ENCODE measurements around the gene SLC50A1.
"Not testable (repeated sequence)": the region's sequence is repeated elsewhere in the genome, so short reads cannot be mapped to it uniquely, and the experiment has no call there.

The SLC50A1 gene

GRCh38 chr1:155116113-155116764 lies 19.4 kb upstream of the SLC50A1 start:
- no peak for DNase-seq (ENCODE audit: low spot score)
- FAIRE-seq = no peak

- DNase-seq (ENCODE audit: low spot score) (no peak), FAIRE-seq (no peak)
Measured at GRCh38 chr1:155117610-155118009, 18.0 kb upstream of the SLC50A1 start.

GRCh38 chr1:155118090-155118489 lies 17.6 kb upstream of the SLC50A1 start:
- FAIRE-seq; DNase-seq (ENCODE audit: low spot score): not testable (repeated sequence)

- no peak for DNase-seq (ENCODE audit: low spot score)
- no peak for FAIRE-seq
Measured at GRCh38 chr1:155120253-155120652, 15.4 kb upstream of the SLC50A1 start.

- FAIRE-seq (no peak), DNase-seq (ENCODE audit: low spot score) (no peak)
Measured at GRCh38 chr1:155121249-155121648, 14.4 kb upstream of the SLC50A1 start.

- DNase-seq (ENCODE audit: low spot score) (no peak), FAIRE-seq (no peak)
Measured at GRCh38 chr1:155122308-155122707, 13.3 kb upstream of the SLC50A1 start.

- FAIRE-seq (no peak), DNase-seq (ENCODE audit: low spot score) (no peak)
Measured at GRCh38 chr1:155123801-155124200, 11.9 kb upstream of the SLC50A1 start.

GRCh38 chr1:155124503-155125463 lies 10.9 kb upstream of the SLC50A1 start:
- peak; percentile 35 for DNase-seq (ENCODE audit: low spot score)
- FAIRE-seq = no peak

- no peak for FAIRE-seq
- no peak for DNase-seq (ENCODE audit: low spot score)
Measured at GRCh38 chr1:155125511-155125945, 10.1 kb upstream of the SLC50A1 start.

- DNase-seq (ENCODE audit: low spot score) (no peak), FAIRE-seq (no peak)
Measured at GRCh38 chr1:155125946-155126555, 9.6 kb upstream of the SLC50A1 start.

GRCh38 chr1:155126556-155127104 lies 9.0 kb upstream of the SLC50A1 start:
- DNase-seq (ENCODE audit: low spot score) (no peak), FAIRE-seq (no peak)

- peak; percentile 77 for DNase-seq (ENCODE audit: low spot score)
- no peak for FAIRE-seq
Measured at GRCh38 chr1:155127105-155127966, 8.3 kb upstream of the SLC50A1 start, which contains the start of gene EFNA1. Gene EFNA1 (plus strand): TSS chr1:155127876. CDS start chr1:155127978, 102 bp downstream.

- FAIRE-seq = no peak
Measured at GRCh38 chr1:155127967-155128754, 7.5 kb upstream of the SLC50A1 start.

GRCh38 chr1:155128755-155129473 lies 6.7 kb upstream of the SLC50A1 start:
- DNase-seq (ENCODE audit: low spot score) = no peak

More at GRCh38 chr1:155127967-155128754, 7.5 kb upstream of the SLC50A1 start:
- DNase-seq (ENCODE audit: low spot score) = no peak

GRCh38 chr1:155130272-155131006 lies 5.2 kb upstream of the SLC50A1 start:
- FAIRE-seq (no peak), DNase-seq (ENCODE audit: low spot score) (no peak)

More at GRCh38 chr1:155128755-155129473, 6.7 kb upstream of the SLC50A1 start:
- FAIRE-seq = no peak

GRCh38 chr1:155131285-155131684 lies 4.4 kb upstream of the SLC50A1 start:
- FAIRE-seq (no peak), DNase-seq (ENCODE audit: low spot score) (no peak)

GRCh38 chr1:155131856-155132255 lies 3.8 kb upstream of the SLC50A1 start:
- FAIRE-seq = no peak
- DNase-seq (ENCODE audit: low spot score) = no peak

GRCh38 chr1:155133799-155134281 lies 1.8 kb upstream of the SLC50A1 start:
- no peak for DNase-seq (ENCODE audit: low spot score)
- FAIRE-seq = no peak

Measured in urothelium cell line (cell line).